ENCODE measurements around the gene RTP3.

The RTP3 gene

GRCh38 chr3:46485779-46486175, 12.0 kb upstream of the RTP3 start:
- H3K27ac ChIP-seq = no peak overlapping the region
- H3K4me2 ChIP-seq (ENCODE audit: low read length) = no peak overlapping the region
- TF ChIP-seq CTCF (IDR thresholded peaks at IDR 0.05) = no peak
- H3K4me3 ChIP-seq (ENCODE audit: low read depth, low read length) = no peak overlapping the region
- no peaks in the 10 kb centered on the region for H3K4me1 ChIP-seq
- H3K9ac ChIP-seq = no peak overlapping the region
- H3K36me3 ChIP-seq (ENCODE audit: control insufficient read depth, insufficient read depth, low read length) = no peaks in the 10 kb centered on the region
- H3K27me3 ChIP-seq (ENCODE audit: control insufficient read depth, insufficient read depth, low read length) = no peaks in the 10 kb centered on the region
- H2AFZ ChIP-seq = no peak overlapping the region
- H3K79me2 ChIP-seq = no peaks in the 10 kb centered on the region
- H3K9me3 ChIP-seq (ENCODE audit: control insufficient read depth, low read length) = no peaks in the 10 kb centered on the region

- TF ChIP-seq CTCF (IDR thresholded peaks at IDR 0.05) = peak; percentile 98
- Histone ChIP-seq H3K4me3 (ENCODE audit: low read depth, low read length) (no peak overlapping the region), H3K79me2 (no peaks in the 10 kb centered on the region), H3K4me2 (ENCODE audit: low read length) (peak overlapping the region; percentile 34), H3K36me3 (ENCODE audit: control insufficient read depth, insufficient read depth, low read length) (no peaks in the 10 kb centered on the region), H3K27ac (no peak overlapping the region), H3K9me3 (ENCODE audit: control insufficient read depth, low read length) (no peaks in the 10 kb centered on the region), H2AFZ (peak overlapping the region; percentile 51), H3K27me3 (ENCODE audit: control insufficient read depth, insufficient read depth, low read length) (no peaks in the 10 kb centered on the region), H3K4me1 (no peaks in the 10 kb centered on the region), H3K9ac (no peak overlapping the region)
Observed at GRCh38 chr3:46488735-46489361, 8.9 kb upstream of the RTP3 start.

- Histone ChIP-seq H3K79me2 (no peaks in the 10 kb centered on the region), H3K4me2 (ENCODE audit: low read length) (no peak overlapping the region), H3K27ac (no peak overlapping the region), H3K4me1 (no peaks in the 10 kb centered on the region), H3K27me3 (ENCODE audit: control insufficient read depth, insufficient read depth, low read length) (no peaks in the 10 kb centered on the region), H3K36me3 (ENCODE audit: control insufficient read depth, insufficient read depth, low read length) (no peaks in the 10 kb centered on the region), H3K9me3 (ENCODE audit: control insufficient read depth, low read length) (no peaks in the 10 kb centered on the region), H3K4me3 (ENCODE audit: low read depth, low read length) (no peak overlapping the region), H2AFZ (no peak overlapping the region), H3K9ac (no peak overlapping the region)
- no peak for TF ChIP-seq CTCF (IDR thresholded peaks at IDR 0.05)
Observed at GRCh38 chr3:46489381-46489780, 8.4 kb upstream of the RTP3 start.

GRCh38 chr3:46489875-46490274, 7.9 kb upstream of the RTP3 start:
- no peak overlapping the region for H2AFZ ChIP-seq
- no peaks in the 10 kb centered on the region for H3K27me3 ChIP-seq (ENCODE audit: control insufficient read depth, insufficient read depth, low read length)
- H3K36me3 ChIP-seq (ENCODE audit: control insufficient read depth, insufficient read depth, low read length) = no peaks in the 10 kb centered on the region
- no peaks in the 10 kb centered on the region for H3K4me1 ChIP-seq
- no peak overlapping the region for H3K9ac ChIP-seq
- H3K4me2 ChIP-seq (ENCODE audit: low read length) = no peak overlapping the region
- TF ChIP-seq CTCF (IDR thresholded peaks at IDR 0.05) = no peak
- no peak overlapping the region for H3K4me3 ChIP-seq (ENCODE audit: low read depth, low read length)
- no peaks in the 10 kb centered on the region for H3K9me3 ChIP-seq (ENCODE audit: control insufficient read depth, low read length)
- no peak overlapping the region for H3K27ac ChIP-seq
- no peaks in the 10 kb centered on the region for H3K79me2 ChIP-seq
